Endothelial cell of umbilical vein (primary cell): ENCODE results near the gene HPCAL4.

Source experiments
- POLR2A ChIP-seq: IDR thresholded peaks from 2 replicates; pipeline ENCODE4 v1.6.1; 2012; ENCODE audit warnings: low read depth, mild to moderate bottlenecking, control low read depth, low read length
- TF ChIP-seq, protein P1 (sequence below), 2 donors: IDR thresholded peaks; 1 replicate in 1 of 2; 2 replicates in 1 of 2; pipeline ENCODE4 v1.5.1; 2011; ENCODE audit warnings: low read length in 2 of 2, mild to moderate bottlenecking in 2 of 2, moderate library complexity in 2 of 2, control low read depth in 1 of 2, inconsistent platforms in 1 of 2, low read depth in 1 of 2; ENCODE audit not compliant: insufficient read depth in 1 of 2; ENCODE audit errors: extremely low read depth in 1 of 2
- TF ChIP-seq, protein P2 (sequence below): IDR thresholded peaks from 2 replicates; pipeline ENCODE4 v1.6.1; 2011; ENCODE audit not compliant: insufficient read depth, insufficient read length

DNA sequence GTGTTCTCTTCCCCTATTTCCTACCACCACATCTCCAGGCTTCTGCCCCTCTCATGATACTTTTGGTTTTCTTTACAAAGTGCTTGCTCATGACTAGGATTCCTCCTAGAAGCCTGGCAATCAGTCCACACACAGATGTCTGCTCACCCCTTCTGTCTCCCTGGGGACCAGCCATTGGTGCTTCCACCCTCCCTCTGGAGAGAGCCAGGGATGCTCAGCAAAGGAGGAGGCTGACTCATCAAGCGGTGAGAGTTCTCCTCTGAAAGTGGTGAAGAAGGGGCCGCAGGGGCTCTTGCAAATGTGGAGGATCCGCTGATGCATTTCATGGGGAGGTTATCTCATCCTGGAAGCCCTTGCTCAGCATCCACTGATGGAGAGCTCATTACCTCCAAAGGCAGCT is 33.8 kb downstream of the HPCAL4 start:
- TF ChIP-seq, protein P1, sequence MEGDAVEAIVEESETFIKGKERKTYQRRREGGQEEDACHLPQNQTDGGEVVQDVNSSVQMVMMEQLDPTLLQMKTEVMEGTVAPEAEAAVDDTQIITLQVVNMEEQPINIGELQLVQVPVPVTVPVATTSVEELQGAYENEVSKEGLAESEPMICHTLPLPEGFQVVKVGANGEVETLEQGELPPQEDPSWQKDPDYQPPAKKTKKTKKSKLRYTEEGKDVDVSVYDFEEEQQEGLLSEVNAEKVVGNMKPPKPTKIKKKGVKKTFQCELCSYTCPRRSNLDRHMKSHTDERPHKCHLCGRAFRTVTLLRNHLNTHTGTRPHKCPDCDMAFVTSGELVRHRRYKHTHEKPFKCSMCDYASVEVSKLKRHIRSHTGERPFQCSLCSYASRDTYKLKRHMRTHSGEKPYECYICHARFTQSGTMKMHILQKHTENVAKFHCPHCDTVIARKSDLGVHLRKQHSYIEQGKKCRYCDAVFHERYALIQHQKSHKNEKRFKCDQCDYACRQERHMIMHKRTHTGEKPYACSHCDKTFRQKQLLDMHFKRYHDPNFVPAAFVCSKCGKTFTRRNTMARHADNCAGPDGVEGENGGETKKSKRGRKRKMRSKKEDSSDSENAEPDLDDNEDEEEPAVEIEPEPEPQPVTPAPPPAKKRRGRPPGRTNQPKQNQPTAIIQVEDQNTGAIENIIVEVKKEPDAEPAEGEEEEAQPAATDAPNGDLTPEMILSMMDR (IDR thresholded peaks at IDR 0.05; ENCODE audit: extremely low read depth in 1 of 2, insufficient read depth in 1 of 2, low read depth in 1 of 2, low read length in 2 of 2): no peak
- no peak for TF ChIP-seq POLR2A
- TF ChIP-seq, protein P2, sequence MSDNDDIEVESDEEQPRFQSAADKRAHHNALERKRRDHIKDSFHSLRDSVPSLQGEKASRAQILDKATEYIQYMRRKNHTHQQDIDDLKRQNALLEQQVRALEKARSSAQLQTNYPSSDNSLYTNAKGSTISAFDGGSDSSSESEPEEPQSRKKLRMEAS: no peak
